GM23338 (cell line): Measurements from ENCODE around the gene LMAN2L. TPM values are rescaled to one million over a fixed set of nuclear protein-coding genes. Genes with fewer than 3 reads are reported as not detected.

Source experiments
- ATAC-seq: fragments of 200-7000 bp; cut with Tn5 transposase; 3 replicates; pipeline ENCODE4 v1.9.1; 2020
- DNase-seq: peaks from one replicate; pipeline ENCODE4 v3.0.0-alpha.2; 2015; ENCODE audit warnings: low spot score
- H2AFZ ChIP-seq: fragments of 200-600 bp; sonication (generic); 2 replicates; pipeline ENCODE4 v1.8.0; 2016; ENCODE audit warnings: antibody characterized with exemption, mild to moderate bottlenecking, moderate library complexity
- H3F3A ChIP-seq: fragments of 200-600 bp; sonication (generic); replicated peaks from 2 replicates; pipeline ENCODE4 v1.8.0; 2017; ENCODE audit warnings: antibody characterized with exemption, mixed run types, low read depth
- H3K27ac ChIP-seq: fragments of 200-600 bp; sonication (generic); 2 replicates; pipeline ENCODE4 v1.6.1; 2016; ENCODE audit warnings: low read depth
- H3K27me3 ChIP-seq: fragments of 200-600 bp; sonication (generic); 2 replicates; pipeline ENCODE4 v1.8.0; 2016; ENCODE audit warnings: mild to moderate bottlenecking, mixed run types, moderate library complexity; ENCODE audit not compliant: insufficient read depth
- H3K36me3 ChIP-seq: fragments of 200-600 bp; sonication (generic); 2 replicates; pipeline ENCODE4 v1.8.0; 2016; ENCODE audit warnings: mild to moderate bottlenecking; ENCODE audit not compliant: insufficient read depth
- H3K4me1 ChIP-seq: fragments of 200-600 bp; sonication (generic); 2 replicates; pipeline ENCODE4 v1.8.0; 2016; ENCODE audit warnings: mild to moderate bottlenecking, moderate library complexity; ENCODE audit not compliant: insufficient read depth
- H3K4me2 ChIP-seq: fragments of 200-600 bp; sonication (generic); 2 replicates; pipeline ENCODE4 v1.7.1; 2017; ENCODE audit warnings: mixed run types
- H3K4me3 ChIP-seq: fragments of 200-600 bp; sonication (generic); 2 replicates; pipeline ENCODE4 v1.6.1; 2016; ENCODE audit warnings: mixed run types
- H3K79me2 ChIP-seq: fragments of 200-600 bp; sonication (generic); replicated peaks from 2 replicates; pipeline ENCODE4 v1.8.0; 2017; ENCODE audit warnings: mild to moderate bottlenecking; ENCODE audit not compliant: insufficient read depth
- H3K9me2 ChIP-seq: fragments of 200-600 bp; sonication (generic); 2 replicates; pipeline ENCODE4 v1.8.0; 2017; ENCODE audit not compliant: insufficient read depth
- H4K20me1 ChIP-seq: fragments of 200-600 bp; sonication (generic); replicated peaks from 2 replicates; pipeline ENCODE4 v1.8.0; 2017; ENCODE audit warnings: mild to moderate bottlenecking; ENCODE audit not compliant: insufficient read depth
- H3K27ac Mint-ChIP-seq: 2 replicates; pipeline ENCODE4 v1.8.0; 2020; ENCODE audit warnings: inconsistent platforms, mild to moderate bottlenecking, moderate library complexity, mixed read lengths
- H3K27me3 Mint-ChIP-seq: 3 replicates; pipeline ENCODE4 v1.8.0; 2022; ENCODE audit warnings: low read depth, mild to moderate bottlenecking, moderate library complexity, mixed read lengths, inconsistent platforms; ENCODE audit not compliant: insufficient read depth, poor library complexity
- H3K36me3 Mint-ChIP-seq: 3 replicates; pipeline ENCODE4 v1.8.0; 2021; ENCODE audit warnings: low read depth, mild to moderate bottlenecking, inconsistent platforms, moderate library complexity, mixed read lengths
- H3K4me1 Mint-ChIP-seq: 3 replicates; pipeline ENCODE4 v1.8.0; 2020; ENCODE audit warnings: mild to moderate bottlenecking, inconsistent platforms, mixed read lengths
- H3K4me3 Mint-ChIP-seq: 3 replicates; pipeline ENCODE4 v1.8.0; 2021; ENCODE audit warnings: moderate library complexity, mild to moderate bottlenecking, inconsistent platforms, mixed read lengths
- H3K9me3 Mint-ChIP-seq: 3 replicates; pipeline ENCODE4 v1.8.0; 2020; ENCODE audit warnings: moderate library complexity, mild to moderate bottlenecking, inconsistent platforms, mixed read lengths
- CREB1 ChIP-seq: fragments of 250-450 bp; sonication (Bioruptor Pico); IDR thresholded peaks from 2 replicates; pipeline ENCODE4 v1.5.0; 2020; ENCODE audit warnings: low read depth, mild to moderate bottlenecking, moderate library complexity
- ETS1 ChIP-seq: IDR thresholded peaks from 2 replicates; pipeline ENCODE4 v1.6.1; 2016; ENCODE audit warnings: antibody characterized with exemption
- EZH2 ChIP-seq: fragments of 200-600 bp; sonication (generic); IDR thresholded peaks from one replicate; pipeline ENCODE4 v1.8.0; 2017; ENCODE audit warnings: antibody characterized with exemption, mild to moderate bottlenecking, low read depth; ENCODE audit not compliant: unreplicated experiment
- EZH2phosphoT487 ChIP-seq: fragments of 200-600 bp; sonication (generic); IDR thresholded peaks from one replicate; pipeline ENCODE4 v1.8.1; 2018; ENCODE audit warnings: antibody characterized with exemption; ENCODE audit not compliant: unreplicated experiment
- JUNB ChIP-seq: IDR thresholded peaks from one replicate; pipeline ENCODE4 v1.6.1; 2016; ENCODE audit warnings: antibody characterized with exemption; ENCODE audit not compliant: unreplicated experiment
- NANOG ChIP-seq: IDR thresholded peaks from 2 replicates; pipeline ENCODE4 v1.6.1; 2016; ENCODE audit warnings: antibody characterized with exemption, borderline replicate concordance
- POLR2AphosphoS5 ChIP-seq: IDR thresholded peaks from 2 replicates; pipeline ENCODE4 v1.6.1; 2016; ENCODE audit warnings: antibody characterized with exemption, low read depth
- ZNF114 ChIP-seq: fragments of 250-450 bp; sonication (Bioruptor Pico); IDR thresholded peaks from 2 replicates; pipeline ENCODE4 v1.5.0; 2020; ENCODE audit warnings: mild to moderate bottlenecking, moderate library complexity
- ZNF331 ChIP-seq: fragments of 250-450 bp; sonication (Bioruptor Pico); IDR thresholded peaks from 2 replicates; pipeline ENCODE4 v1.5.0; 2020; ENCODE audit warnings: low read depth, mild to moderate bottlenecking, moderate library complexity
- polyA plus RNA-seq: library from polyadenylated mRNA; unstranded; fragments of >200 nt; fragmentation: Nextera tagmentation; extraction: Ambion mirVana; gene quantifications from 2 replicates; pipeline ENCODE4 v1.2.1, GENCODE V29; 2016
- total RNA-seq: library from RNA; depleted of rRNA; stranded (reverse); fragments of >200 nt; shearing (Covaris generic); gene quantifications from 2 replicates; pipeline ENCODE4 v1.2.3, GENCODE V29; 2014
- TF ChIP-seq, protein P1 (sequence below): fragments of 250-450 bp; sonication (Bioruptor Pico); IDR thresholded peaks from 2 replicates; pipeline ENCODE4 v1.5.0; 2020; ENCODE audit warnings: mild to moderate bottlenecking, moderate library complexity
- TF ChIP-seq, protein P2 (sequence below), 2 experiments: fragments of 200-600 bp in 1 of 2; sonication (generic) in 1 of 2; conservative IDR thresholded peaks; 2 replicates each; pipeline versions ENCODE4 v1.5.1 to v1.6.1; 2016 to 2017; ENCODE audit warnings: antibody characterized with exemption in 2 of 2, low read depth in 2 of 2, mild to moderate bottlenecking in 2 of 2, moderate library complexity in 1 of 2
- TF ChIP-seq, protein P3 (sequence below): IDR thresholded peaks from one replicate; pipeline ENCODE4 v1.6.1; 2018; ENCODE audit warnings: antibody characterized with exemption; ENCODE audit not compliant: unreplicated experiment

Gene LMAN2L
- total and polyA plus RNA-seq, 2 experiments from 2014 or later = 11.8 to 15.8 TPM

GRCh38 chr2:96751800-96752199 lies 11.9 kb upstream of the LMAN2L start (continued):
- TF ChIP-seq, protein P1, sequence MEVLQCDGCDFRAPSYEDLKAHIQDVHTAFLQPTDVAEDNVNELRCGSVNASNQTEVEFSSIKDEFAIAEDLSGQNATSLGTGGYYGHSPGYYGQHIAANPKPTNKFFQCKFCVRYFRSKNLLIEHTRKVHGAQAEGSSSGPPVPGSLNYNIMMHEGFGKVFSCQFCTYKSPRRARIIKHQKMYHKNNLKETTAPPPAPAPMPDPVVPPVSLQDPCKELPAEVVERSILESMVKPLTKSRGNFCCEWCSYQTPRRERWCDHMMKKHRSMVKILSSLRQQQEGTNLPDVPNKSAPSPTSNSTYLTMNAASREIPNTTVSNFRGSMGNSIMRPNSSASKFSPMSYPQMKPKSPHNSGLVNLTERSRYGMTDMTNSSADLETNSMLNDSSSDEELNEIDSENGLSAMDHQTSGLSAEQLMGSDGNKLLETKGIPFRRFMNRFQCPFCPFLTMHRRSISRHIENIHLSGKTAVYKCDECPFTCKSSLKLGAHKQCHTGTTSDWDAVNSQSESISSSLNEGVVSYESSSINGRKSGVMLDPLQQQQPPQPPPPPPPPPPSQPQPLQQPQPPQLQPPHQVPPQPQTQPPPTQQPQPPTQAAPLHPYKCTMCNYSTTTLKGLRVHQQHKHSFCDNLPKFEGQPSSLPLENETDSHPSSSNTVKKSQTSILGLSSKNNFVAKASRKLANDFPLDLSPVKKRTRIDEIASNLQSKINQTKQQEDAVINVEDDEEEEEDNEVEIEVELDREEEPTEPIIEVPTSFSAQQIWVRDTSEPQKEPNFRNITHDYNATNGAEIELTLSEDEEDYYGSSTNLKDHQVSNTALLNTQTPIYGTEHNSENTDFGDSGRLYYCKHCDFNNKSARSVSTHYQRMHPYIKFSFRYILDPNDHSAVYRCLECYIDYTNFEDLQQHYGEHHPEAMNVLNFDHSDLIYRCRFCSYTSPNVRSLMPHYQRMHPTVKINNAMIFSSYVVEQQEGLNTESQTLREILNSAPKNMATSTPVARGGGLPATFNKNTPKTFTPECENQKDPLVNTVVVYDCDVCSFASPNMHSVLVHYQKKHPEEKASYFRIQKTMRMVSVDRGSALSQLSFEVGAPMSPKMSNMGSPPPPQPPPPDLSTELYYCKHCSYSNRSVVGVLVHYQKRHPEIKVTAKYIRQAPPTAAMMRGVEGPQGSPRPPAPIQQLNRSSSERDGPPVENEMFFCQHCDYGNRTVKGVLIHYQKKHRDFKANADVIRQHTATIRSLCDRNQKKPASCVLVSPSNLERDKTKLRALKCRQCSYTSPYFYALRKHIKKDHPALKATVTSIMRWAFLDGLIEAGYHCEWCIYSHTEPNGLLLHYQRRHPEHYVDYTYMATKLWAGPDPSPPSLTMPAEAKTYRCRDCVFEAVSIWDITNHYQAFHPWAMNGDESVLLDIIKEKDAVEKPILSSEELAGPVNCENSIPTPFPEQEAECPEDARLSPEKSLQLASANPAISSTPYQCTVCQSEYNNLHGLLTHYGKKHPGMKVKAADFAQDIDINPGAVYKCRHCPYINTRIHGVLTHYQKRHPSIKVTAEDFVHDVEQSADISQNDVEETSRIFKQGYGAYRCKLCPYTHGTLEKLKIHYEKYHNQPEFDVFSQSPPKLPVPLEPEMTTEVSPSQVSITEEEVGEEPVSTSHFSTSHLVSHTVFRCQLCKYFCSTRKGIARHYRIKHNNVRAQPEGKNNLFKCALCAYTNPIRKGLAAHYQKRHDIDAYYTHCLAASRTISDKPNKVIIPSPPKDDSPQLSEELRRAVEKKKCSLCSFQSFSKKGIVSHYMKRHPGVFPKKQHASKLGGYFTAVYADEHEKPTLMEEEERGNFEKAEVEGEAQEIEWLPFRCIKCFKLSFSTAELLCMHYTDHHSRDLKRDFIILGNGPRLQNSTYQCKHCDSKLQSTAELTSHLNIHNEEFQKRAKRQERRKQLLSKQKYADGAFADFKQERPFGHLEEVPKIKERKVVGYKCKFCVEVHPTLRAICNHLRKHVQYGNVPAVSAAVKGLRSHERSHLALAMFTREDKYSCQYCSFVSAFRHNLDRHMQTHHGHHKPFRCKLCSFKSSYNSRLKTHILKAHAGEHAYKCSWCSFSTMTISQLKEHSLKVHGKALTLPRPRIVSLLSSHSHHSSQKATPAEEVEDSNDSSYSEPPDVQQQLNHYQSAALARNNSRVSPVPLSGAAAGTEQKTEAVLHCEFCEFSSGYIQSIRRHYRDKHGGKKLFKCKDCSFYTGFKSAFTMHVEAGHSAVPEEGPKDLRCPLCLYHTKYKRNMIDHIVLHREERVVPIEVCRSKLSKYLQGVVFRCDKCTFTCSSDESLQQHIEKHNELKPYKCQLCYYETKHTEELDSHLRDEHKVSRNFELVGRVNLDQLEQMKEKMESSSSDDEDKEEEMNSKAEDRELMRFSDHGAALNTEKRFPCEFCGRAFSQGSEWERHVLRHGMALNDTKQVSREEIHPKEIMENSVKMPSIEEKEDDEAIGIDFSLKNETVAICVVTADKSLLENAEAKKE (CRISPR knock-in tag) = no peak

DNA sequence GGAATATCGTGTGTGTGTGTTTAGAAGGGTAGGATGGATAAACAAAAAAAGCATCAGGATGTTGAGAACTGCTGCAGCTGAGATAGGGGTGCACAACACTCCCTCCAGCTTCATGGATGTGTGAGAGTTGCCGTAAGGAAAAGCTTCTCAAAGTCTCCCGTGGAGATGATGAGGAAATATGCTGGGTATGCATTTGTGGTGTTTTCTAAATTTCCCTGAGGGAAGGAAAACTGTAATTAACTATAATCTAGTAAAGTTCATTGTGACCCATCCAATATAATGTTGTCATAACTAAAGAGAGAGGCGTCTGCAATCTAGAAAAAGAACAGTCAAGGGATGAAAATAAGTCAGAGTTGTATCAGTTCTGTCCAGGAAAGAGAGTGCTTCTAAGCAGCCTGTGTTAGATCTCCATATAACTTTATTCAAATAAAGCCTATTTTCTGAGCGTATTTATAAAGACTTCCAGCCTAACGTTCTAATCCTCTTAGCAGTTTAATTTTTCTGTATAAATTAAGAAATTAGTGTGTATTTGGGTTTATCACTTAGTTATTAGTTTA lies 7.3 kb upstream of the LMAN2L start:
- H3K27me3 ChIP-seq = no peaks in the 10 kb centered on the region
- no peaks in the 10 kb centered on the region for H3K36me3 Mint-ChIP-seq
- TF ChIP-seq ZNF331 (CRISPR knock-in tag) (no peak), ZNF114 (CRISPR knock-in tag) (no peak), EZH2phosphoT487 (no peak), POLR2AphosphoS5 (no peak), EZH2 (no peak), ETS1 (no peak), CREB1 (CRISPR knock-in tag) (no peak), JUNB (no peak), NANOG (no peak)
- TF ChIP-seq, protein P2, sequence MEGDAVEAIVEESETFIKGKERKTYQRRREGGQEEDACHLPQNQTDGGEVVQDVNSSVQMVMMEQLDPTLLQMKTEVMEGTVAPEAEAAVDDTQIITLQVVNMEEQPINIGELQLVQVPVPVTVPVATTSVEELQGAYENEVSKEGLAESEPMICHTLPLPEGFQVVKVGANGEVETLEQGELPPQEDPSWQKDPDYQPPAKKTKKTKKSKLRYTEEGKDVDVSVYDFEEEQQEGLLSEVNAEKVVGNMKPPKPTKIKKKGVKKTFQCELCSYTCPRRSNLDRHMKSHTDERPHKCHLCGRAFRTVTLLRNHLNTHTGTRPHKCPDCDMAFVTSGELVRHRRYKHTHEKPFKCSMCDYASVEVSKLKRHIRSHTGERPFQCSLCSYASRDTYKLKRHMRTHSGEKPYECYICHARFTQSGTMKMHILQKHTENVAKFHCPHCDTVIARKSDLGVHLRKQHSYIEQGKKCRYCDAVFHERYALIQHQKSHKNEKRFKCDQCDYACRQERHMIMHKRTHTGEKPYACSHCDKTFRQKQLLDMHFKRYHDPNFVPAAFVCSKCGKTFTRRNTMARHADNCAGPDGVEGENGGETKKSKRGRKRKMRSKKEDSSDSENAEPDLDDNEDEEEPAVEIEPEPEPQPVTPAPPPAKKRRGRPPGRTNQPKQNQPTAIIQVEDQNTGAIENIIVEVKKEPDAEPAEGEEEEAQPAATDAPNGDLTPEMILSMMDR (conservative IDR thresholded peaks at IDR 0.05; ENCODE audit: low read depth in 2 of 2) = no peak
- TF ChIP-seq, protein P3, sequence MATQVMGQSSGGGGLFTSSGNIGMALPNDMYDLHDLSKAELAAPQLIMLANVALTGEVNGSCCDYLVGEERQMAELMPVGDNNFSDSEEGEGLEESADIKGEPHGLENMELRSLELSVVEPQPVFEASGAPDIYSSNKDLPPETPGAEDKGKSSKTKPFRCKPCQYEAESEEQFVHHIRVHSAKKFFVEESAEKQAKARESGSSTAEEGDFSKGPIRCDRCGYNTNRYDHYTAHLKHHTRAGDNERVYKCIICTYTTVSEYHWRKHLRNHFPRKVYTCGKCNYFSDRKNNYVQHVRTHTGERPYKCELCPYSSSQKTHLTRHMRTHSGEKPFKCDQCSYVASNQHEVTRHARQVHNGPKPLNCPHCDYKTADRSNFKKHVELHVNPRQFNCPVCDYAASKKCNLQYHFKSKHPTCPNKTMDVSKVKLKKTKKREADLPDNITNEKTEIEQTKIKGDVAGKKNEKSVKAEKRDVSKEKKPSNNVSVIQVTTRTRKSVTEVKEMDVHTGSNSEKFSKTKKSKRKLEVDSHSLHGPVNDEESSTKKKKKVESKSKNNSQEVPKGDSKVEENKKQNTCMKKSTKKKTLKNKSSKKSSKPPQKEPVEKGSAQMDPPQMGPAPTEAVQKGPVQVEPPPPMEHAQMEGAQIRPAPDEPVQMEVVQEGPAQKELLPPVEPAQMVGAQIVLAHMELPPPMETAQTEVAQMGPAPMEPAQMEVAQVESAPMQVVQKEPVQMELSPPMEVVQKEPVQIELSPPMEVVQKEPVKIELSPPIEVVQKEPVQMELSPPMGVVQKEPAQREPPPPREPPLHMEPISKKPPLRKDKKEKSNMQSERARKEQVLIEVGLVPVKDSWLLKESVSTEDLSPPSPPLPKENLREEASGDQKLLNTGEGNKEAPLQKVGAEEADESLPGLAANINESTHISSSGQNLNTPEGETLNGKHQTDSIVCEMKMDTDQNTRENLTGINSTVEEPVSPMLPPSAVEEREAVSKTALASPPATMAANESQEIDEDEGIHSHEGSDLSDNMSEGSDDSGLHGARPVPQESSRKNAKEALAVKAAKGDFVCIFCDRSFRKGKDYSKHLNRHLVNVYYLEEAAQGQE = no peak

More for the DNA sequence above, 7.3 kb upstream of the LMAN2L start:
- Histone ChIP-seq H3K79me2 (no peaks in the 10 kb centered on the region), H4K20me1 (no peaks in the 10 kb centered on the region), H3K4me1 (0 out of 2 replicates have a peak, but pooled peaks cover 3% of the 10 kb centered on the region), H3K4me2 (no peak overlapping the region), H3K36me3 (no peaks in the 10 kb centered on the region), H3K9me2 (no peaks in the 10 kb centered on the region), H3F3A (no peaks in the 10 kb centered on the region), H2AFZ (0 out of 2 replicates have a peak overlapping the region, but pooled peaks have one; percentile 24), H3K27ac (no peak overlapping the region), H3K4me3 (no peak overlapping the region)
- peaks cover 5% of the 10 kb centered on the region for H3K4me1 Mint-ChIP-seq
- peaks cover 1% of the 10 kb centered on the region for H3K27me3 Mint-ChIP-seq
- H3K4me3 Mint-ChIP-seq = no peak overlapping the region
- no peak overlapping the region for H3K27ac Mint-ChIP-seq
- no peak for DNase-seq
- no peak for ATAC-seq
- H3K9me3 Mint-ChIP-seq = no peaks in the 10 kb centered on the region
